HL-60 (cell line): Measurements from ENCODE around the gene CCDC106.

Experiments used
- DNase-seq, 2 experiments: peaks; one replicate each; pipeline ENCODE4 v3.0.0-alpha.2; 2010 to 2020; ENCODE audit warnings: low read depth in 1 of 2, low spot score in 1 of 2
- H3K27ac ChIP-seq: fragments of 250-450 bp; sonication (Bioruptor Pico); replicated peaks from 2 replicates; pipeline ENCODE4 v1.5.1; 2020; ENCODE audit warnings: mild to moderate bottlenecking, moderate library complexity
- H3K27me3 ChIP-seq: fragments of 250-450 bp; sonication (Bioruptor Pico); 2 replicates; pipeline ENCODE4 v1.5.1; 2021; ENCODE audit warnings: mild to moderate bottlenecking, moderate library complexity; ENCODE audit not compliant: insufficient read depth, poor library complexity, severe bottlenecking
- H3K4me3 ChIP-seq: replicated peaks from 2 replicates; pipeline ENCODE4 v1.5.1; 2011; ENCODE audit warnings: mild to moderate bottlenecking, control low read depth, low read length; ENCODE audit not compliant: insufficient read depth
- GABPA ChIP-seq: IDR thresholded peaks from 2 replicates; pipeline ENCODE4 v1.6.1; 2012; ENCODE audit warnings: low read depth
- POLR2AphosphoS5 ChIP-seq: IDR thresholded peaks from 2 replicates; pipeline ENCODE4 v1.6.1; 2012; ENCODE audit warnings: low read depth
- REST ChIP-seq: IDR thresholded peaks from 2 replicates; pipeline ENCODE4 v1.6.1; 2012; ENCODE audit warnings: low read depth; ENCODE audit not compliant: insufficient replicate concordance
- SPI1 ChIP-seq: IDR thresholded peaks from 2 replicates; pipeline ENCODE4 v1.6.1; 2012; ENCODE audit warnings: low read depth, mild to moderate bottlenecking, borderline replicate concordance
- TF ChIP-seq, protein P1 (sequence below): IDR thresholded peaks from one replicate; pipeline ENCODE4 v1.5.1; 2011; ENCODE audit warnings: low read length, control low read depth, inconsistent platforms; ENCODE audit not compliant: insufficient read depth

CCDC106 gene

DNA sequence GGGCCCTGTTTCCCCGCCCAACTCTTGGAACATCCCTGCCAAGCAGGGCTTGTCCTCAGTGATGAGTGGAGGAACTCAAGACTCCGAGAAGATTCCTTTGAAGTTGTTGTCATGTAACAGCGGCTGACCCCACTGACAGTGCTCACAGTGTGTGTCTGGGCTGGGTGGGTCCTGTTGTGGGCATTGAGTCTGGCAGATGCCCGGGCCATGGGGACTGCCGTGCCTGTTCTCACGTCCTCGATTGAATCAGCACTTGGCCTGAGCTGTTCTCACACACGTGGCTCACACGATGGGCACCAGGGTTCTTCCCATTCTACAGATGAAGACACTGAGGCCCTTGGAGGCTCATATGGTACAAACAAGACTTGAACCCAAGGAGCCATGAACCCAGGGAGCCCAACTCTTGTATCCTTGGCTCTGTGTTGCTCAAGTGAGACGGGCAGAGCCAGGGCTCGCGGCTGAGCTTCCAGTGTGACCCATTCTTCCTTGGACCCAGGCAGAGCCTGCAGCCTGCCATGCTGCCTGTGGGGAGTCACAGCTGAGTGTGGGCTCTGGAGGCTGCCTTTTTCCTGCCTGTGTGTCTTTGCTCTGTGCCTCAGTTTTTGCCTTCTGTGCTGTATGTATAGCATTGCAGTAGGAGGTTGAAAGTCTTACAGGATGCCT, 18.5 kb downstream of the CCDC106 start:
- H3K27ac ChIP-seq, result no peak overlapping the region
- H3K27me3 ChIP-seq, result no peaks in the 10 kb centered on the region
- TF ChIP-seq, protein P1, sequence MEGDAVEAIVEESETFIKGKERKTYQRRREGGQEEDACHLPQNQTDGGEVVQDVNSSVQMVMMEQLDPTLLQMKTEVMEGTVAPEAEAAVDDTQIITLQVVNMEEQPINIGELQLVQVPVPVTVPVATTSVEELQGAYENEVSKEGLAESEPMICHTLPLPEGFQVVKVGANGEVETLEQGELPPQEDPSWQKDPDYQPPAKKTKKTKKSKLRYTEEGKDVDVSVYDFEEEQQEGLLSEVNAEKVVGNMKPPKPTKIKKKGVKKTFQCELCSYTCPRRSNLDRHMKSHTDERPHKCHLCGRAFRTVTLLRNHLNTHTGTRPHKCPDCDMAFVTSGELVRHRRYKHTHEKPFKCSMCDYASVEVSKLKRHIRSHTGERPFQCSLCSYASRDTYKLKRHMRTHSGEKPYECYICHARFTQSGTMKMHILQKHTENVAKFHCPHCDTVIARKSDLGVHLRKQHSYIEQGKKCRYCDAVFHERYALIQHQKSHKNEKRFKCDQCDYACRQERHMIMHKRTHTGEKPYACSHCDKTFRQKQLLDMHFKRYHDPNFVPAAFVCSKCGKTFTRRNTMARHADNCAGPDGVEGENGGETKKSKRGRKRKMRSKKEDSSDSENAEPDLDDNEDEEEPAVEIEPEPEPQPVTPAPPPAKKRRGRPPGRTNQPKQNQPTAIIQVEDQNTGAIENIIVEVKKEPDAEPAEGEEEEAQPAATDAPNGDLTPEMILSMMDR, result no peak
- TF ChIP-seq REST, result no peak
- H3K4me3 ChIP-seq, result no peak overlapping the region
- DNase-seq, result no peak

DNA sequence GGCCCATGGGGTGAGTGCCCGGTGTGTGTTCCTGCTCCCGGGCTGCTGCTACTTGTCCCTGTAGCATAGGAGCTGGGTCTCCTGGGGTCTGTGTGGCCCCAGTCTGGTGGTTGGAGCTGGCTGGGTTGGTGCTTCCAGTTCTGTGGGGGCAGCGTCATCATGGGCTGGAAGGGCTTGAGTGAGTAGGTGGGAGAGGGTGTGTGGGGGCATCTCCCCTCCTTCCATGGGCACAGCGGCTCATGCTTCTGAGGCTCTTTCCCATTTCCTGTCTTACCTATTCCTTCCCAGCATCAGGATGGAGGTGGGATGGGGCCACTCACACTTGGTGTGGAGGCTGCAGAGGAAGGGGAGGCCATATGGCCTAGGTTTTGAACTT, 19.0 kb downstream of the CCDC106 start:
- Histone ChIP-seq H3K27me3 (no peaks in the 10 kb centered on the region), H3K4me3 (no peak overlapping the region), H3K27ac (no peak overlapping the region)
- DNase-seq, result no peak
- TF ChIP-seq POLR2AphosphoS5 (no peak; the same call in 1 of the 2 replicates), GABPA (no peak), SPI1 (no peak), REST (no peak)

DNA sequence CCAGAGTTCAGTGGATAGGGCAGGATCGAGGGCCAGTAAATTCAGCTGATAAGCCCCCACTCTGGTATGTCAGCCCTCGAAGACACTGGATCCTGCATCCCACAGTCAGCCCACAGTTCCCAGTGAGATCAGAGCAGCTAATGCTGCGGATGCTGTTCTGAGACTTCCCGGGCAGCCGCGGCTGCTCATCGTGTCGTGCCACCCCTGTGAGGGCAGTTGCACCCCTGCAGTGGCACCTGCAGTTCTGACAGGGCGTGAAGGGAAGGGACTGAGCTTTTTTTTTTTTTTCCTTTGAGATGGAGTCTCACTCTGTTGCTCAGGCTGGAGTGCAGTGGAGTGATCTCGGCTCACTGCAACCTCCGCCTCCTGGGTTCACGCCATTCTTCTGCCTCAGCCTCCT, 19.5 kb downstream of the CCDC106 start:
- H3K27me3 ChIP-seq, result no peaks in the 10 kb centered on the region
- no peak overlapping the region for H3K4me3 ChIP-seq
- TF ChIP-seq POLR2AphosphoS5 (no peak), REST (no peak), SPI1 (no peak), GABPA (no peak)
- TF ChIP-seq, protein P1, result no peak
- no peak overlapping the region for H3K27ac ChIP-seq
- no peak for DNase-seq
